HG02623 (cell line): Measurements from ENCODE around the gene DACH1.

Source experiments
- ATAC-seq: cut with Tn5 transposase; IDR thresholded peaks from one replicate; pipeline ENCODE4 v1.9.1; 2021; ENCODE audit warnings: moderate library complexity; ENCODE audit not compliant: unreplicated experiment

The DACH1 gene

DNA sequence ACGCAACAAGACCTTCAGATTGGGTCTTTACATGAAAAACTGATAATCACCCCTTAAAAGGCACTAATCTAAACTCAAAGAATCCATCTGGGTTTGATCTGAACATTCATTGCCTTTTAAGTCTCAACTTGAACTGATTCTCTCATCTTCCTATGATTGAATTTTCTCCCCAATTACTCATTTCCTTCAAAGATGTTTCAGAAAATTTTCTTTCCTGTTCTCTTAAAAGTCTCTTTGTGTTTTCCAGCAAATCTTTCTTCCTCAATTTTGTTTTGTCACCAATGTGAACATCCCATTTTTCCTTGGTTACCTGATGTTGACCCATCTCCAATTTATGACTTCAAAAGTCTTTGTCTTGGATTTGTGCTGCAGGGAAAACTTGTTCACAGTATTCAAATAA lies 234.3 kb downstream of the DACH1 start:
- no peak for ATAC-seq

DNA sequence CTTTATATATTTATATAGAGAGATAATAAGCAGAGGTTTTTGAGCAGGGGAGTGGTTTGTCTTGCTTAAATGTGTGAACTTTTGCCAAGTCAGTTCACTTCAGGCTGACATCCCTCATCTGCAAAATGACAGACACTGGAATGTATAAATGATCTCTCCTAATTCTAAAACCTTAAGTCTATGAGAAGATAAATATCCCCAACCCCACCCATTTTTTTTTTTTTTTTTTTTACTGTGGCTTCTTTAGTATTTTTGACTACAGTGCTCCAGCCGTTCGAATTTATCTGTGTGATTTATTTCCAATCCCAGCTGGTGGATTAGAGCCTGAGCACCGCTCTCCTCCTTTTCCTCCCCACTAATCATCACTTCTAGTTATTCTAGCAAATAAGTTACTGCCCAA lies 234.8 kb downstream of the DACH1 start:
- no peak for ATAC-seq

DNA sequence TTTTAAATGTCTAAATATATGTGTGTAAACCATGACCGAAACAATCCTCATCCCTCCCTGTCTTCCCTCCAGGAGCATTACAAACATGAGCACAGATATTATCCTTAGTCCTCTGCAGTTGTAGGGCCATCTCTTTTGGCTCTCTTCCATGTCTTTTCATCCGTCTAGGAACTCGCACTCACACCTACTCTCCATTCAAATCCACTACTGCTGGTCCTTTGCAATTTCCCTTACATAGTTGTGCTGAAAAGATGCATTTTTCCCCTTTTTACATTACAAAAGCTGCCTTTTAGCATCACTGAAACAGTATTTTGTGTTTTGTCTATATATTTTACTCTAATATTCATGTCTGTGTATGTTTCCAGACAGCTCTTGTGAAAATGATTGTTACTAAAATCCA lies 237.8 kb downstream of the DACH1 start:
- no peak for ATAC-seq

DNA sequence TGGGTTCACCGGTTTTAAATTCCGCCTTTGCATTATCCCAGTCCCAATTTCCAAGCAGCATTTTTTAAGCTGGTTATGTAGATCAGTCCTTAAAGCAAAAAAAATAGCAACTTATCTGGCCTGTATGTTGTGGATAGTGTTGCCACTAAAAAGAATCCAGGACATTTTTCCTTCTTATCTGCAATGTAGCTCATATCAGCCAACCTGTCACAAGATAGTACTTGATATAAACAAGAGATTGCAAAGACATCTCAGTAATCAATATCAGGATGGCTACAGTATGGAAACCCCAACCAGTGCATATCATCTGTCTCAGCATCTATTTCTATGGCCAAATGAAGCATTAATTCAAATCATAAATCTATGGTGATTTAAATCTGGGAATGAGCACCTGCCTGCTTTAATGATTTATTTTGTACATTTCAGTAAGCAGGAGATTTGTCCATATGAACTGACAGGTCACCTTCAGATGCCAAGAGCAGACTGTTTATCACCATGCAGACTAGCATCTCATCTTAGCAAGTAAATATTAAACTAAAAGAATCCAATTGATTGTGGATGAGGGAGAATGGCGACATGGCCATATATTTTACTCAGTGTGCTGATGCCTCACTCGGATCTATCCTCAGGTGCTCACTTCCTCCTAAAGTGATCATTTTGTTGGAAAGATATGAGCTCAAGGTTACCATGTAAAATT lies 240.4 kb downstream of the DACH1 start:
- no peak for ATAC-seq

- ATAC-seq, result no peak
Measured at GRCh38 chr13:71625694-71626093, 241.3 kb downstream of the DACH1 start.

- ATAC-seq, result no peak
Measured at GRCh38 chr13:71624653-71625600, 242.1 kb downstream of the DACH1 start.

- ATAC-seq, result no peak
Measured at GRCh38 chr13:71621174-71622124, 245.6 kb downstream of the DACH1 start.

DNA sequence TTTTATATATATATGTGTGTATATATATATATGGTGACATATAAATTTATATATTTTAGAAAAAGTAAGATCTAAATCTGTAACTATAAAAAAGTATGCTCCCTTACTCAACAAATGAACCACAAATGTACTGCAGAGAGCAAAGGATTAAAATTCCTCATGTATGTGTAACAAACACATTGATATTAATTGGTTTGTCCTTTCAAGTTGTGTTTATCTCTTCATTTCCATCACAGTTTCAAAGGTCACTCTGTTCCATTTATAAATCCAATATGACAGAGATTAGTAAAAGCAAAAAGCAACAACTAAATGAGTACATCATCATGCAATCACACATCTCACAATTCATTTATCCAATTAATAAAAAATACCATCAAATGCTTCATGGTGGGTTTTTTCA lies 247.9 kb downstream of the DACH1 start:
- ATAC-seq, result no peak

- ATAC-seq, result no peak
Measured at GRCh38 chr13:71618159-71618558, 248.8 kb downstream of the DACH1 start.

DNA sequence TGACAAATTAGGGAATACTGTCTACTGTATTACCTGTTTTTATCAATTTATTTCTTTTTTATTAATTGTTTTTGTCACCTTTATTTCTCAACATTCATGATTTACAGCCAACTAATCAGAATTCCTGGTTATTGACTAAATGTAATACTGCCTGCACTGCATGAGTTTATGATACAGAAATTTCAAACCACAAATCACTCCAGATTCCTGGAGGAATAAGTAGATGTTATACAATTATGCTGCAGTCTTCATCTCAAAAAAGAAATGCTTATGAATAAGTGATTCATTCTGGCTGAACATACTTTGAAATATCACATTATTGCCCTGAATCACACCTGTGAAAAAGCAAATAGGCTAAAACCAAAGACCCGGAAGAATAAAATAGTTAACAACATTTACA lies 249.7 kb downstream of the DACH1 start:
- ATAC-seq, result no peak

DNA sequence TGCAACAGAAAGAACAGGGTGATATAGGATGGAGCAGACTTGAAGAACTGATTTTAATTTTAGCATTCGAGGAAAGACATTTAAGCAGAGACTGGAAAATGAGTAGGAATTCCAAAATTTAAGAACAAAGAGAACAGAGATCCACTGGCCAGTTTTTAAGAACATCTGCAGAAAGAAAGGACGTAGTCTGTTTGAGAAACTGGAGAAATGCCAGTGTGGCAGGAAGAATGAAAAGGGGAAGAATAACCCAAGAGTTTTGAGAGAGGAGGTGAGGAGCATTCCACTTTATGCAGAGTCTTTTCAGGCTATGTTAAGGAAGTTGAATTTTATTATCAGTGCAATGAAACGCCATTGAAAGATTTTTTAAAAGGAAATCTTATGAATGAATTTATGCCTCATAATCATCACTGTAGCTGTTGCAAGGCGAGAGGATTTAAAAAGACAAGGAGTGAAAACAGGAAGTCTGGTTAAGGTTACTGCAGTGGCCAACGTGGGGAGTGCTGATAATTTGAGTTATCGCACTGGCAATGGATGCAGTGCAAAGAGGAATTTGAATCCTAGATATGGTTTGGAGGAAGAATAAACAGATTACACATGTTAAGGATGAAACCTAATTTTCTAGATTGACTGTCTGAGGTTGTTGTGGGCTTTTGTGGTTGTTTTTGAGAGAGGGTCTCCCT lies 253.8 kb downstream of the DACH1 start:
- ATAC-seq, result no peak

DNA sequence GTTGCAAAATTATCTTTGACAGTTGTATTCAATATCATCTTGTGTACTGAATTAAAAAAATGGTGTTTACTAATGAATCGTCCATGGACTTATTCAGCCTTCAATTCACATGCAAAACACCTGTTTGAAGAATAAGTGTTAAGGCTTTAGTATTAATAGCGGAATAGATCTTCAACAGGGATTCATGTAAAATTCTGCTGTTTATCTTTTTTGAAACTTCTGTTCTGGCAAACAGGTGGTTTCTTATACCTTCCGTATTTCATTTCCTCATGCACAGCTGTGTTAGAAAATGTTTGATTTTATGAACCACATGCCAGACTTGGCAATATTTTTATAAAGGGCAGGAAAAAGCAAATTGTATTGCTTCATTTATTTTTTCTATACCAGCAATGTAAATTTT lies 255.7 kb downstream of the DACH1 start:
- ATAC-seq, result no peak

- ATAC-seq, result no peak
Measured at GRCh38 chr13:71610876-71611275, 256.1 kb downstream of the DACH1 start.

DNA sequence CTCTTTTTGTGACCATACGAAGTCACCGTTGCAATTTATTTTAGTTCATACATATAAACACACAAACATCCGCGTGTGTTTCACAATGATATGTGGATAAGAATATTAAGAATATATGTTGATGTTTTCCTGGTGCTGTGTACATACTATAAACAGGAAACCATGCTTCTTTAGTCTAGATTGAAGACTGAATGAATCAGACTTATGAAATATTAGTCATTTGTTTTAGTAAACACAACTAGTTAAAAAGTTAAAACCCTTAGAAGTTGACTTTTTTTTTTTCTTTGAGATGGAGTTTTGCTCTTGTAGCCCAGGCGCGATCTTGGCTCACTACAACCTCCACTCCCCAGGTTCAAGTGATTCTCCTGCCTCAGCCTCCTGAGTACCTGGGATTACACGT lies 257.7 kb downstream of the DACH1 start:
- no peak for ATAC-seq

GRCh38 chr13:71607575-71607974 lies 259.4 kb downstream of the DACH1 start:
- no peak for ATAC-seq

GRCh38 chr13:71606818-71607217 lies 260.2 kb downstream of the DACH1 start:
- no peak for ATAC-seq

- ATAC-seq, result no peak
Measured at GRCh38 chr13:71605744-71606143, 261.3 kb downstream of the DACH1 start.

DNA sequence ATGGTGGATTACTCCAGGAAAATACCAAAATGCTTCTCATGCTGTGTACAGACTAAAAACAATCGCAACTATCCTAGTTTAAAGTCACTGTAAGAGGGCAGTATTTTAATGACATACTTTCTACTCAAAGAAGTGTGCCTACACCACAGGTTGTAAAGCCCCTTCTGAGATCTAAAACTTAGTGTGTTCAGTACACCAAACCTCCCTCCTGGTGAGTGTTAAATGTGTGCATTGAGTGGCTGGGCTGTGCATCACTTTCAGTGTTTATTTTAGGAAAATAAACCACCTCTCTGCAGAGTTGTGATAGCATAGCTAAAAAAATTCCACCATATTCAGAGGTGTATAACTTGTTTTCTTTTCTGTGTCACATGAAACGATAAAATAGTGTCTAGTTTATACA lies 263.7 kb downstream of the DACH1 start:
- ATAC-seq, result no peak

- ATAC-seq, result no peak
Measured at GRCh38 chr13:71602344-71602743, 264.7 kb downstream of the DACH1 start.

GRCh38 chr13:71597150-71597549 lies 269.9 kb downstream of the DACH1 start:
- ATAC-seq, result no peak

DNA sequence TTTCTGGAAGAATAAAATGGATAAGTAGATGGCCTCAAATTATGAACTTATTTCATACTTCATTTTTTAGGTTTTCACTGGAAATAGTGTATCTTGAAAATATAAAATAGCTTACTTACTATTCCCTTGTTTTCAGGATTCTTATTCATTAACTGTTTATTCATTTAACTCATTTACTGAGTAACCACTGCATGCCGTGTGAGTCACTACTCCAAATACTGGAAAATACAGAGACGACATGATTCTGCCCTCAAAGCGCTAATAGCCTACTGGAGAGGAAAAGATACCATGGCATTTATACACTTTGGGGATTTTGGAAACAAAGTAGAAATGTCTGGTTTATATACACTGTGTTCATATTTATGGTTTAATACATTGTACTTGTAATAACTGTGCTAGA lies 270.9 kb downstream of the DACH1 start:
- no peak for ATAC-seq
